ENCODE measurements around the gene SERGEF.

The SERGEF gene

DNA sequence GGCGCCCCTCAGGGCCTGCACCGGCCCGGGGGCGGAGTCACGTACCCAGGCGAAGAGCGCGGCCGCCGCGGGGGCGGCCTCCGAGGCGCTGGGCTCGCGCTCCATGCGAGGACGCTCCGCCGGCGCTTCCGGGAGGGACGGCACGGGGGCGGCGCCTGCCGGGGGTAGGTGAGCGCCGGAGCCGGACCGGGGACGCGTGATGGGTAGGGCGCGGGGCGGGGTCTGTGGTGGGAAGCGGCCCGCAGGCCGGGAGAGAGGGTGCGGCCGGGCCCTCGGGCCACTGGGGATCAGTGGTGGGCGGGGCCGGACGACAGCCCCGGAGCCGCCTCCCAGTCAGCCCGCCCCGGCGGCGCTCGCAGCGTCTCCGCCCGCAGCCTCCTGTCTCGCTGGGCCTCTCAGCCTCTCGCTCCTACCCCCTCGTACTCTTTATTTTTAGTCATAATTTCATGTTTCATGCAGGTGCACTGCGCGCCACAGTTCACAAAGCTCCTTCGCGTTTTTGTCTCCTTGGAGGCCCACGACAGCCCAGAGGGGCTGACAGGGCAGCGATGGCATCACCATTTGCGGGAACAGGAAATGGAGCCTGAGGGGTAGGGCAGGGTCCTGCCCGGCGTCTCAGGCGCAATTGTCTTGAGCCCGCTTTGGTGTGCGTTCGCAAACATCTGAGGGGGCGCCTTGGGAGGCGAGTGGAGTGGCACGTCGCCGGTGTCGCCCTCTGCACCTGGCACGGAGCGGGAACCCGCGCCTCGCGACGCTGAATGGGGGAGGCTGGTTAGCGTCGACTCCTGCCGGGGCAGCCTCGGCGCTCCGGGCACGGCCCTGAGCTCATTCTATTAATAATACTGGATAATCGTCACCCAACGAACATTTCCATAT, at the start of gene SERGEF:
SERGEF (minus strand) TSS at position 142 of the 876 bp plus-strand sequence; CDS start at position 105, 37 bp downstream.
- DNase-seq (ENCODE audit: low read depth), result peak; percentile 87

DNA sequence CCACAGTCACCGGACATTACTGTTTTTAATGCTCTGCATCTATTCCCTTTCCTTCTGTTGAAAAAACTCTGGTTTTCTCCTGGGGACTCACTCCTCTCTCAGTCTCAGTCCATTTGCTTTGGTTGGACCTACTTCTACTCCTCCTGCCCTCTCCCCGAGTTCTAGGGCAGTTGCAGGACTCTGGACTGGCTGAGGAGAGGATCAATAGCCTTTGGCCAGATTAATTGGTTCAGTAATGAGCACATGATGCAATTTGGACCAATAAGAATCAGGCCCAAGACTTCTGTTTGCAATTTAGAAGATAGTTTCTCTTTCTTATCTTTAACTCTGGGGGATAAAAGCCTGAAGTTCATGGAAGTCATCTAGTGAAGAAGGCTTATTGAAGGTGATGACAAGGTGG, 48.5 kb upstream of the SERGEF start:
- no peak for DNase-seq (ENCODE audit: low read depth)

DNA sequence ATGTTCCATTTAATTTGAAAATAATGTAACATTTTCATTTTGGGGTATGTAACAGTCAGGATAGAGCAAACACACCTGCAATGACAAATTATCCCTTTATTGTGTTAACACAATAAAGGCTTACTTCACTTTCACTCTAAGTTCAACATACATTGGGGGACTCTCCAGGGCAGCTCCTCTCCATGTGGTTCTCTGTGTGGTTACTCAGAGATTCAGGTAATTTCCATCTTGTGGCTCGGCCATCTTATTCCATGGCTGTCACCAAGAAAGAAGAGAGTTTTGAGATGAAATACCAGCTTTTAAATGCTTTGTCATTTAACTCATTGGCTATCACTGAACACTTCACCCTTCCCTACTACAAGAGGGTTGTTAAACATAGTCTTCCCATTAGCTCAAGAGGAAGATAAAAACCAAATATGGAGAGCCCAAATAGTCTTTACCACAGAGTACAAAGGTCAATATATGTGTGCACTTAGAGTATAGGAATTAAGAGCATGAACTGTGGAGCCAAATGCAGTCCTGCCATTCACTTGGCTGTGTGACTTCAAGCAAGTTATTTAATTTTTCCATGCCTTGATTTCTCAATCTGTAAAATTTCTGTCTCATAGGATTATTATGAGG, 43.8 kb upstream of the SERGEF start:
- DNase-seq (ENCODE audit: low read depth), result no peak

DNA sequence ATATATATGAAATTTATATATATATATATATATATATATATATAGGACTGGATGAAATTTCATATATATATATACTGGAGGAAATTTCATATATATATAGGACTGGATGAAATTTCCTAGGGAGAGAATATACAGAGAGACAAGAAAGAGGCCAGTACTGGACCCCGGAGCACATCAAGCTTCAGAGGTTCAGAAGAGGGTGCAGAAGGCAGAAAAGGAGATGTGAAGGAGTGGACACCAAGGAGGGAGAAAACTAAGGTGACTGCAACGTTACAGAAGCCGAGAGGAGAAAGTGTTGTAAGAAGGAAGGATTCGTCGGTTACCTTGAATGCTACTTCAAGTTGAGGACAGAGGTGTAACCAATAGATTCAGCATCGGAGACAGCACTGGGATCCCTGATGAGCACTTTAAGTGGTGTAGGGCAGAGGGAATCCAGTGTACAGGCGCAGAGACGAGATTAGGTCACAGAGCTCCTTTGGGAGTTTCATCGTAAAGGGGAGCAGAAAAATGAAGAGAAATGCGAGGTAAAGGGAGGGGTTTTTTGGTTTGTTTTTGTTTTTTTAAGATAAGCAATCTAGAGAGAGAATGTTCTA, 41.8 kb upstream of the SERGEF start:
- DNase-seq (ENCODE audit: low read depth), result no peak

DNA sequence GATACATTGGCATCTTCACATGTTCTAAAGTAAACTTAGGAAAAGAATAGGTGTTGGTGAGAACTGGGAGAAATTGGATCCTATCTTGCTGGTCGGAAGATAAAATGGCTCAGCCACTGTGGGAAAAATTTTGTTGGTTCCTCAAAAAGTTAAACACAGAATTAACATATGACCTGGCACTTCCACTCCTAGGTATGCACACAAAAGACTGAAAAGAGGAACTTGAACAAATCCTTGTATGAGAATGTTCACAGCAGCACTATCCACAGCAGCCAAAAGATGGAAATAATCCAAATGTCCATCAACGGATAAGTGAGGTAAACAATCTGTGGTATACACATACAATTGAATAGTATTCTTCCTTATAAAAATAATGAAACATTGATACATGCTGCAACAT, 38.0 kb upstream of the SERGEF start:
- DNase-seq (ENCODE audit: low read depth), result no peak

DNA sequence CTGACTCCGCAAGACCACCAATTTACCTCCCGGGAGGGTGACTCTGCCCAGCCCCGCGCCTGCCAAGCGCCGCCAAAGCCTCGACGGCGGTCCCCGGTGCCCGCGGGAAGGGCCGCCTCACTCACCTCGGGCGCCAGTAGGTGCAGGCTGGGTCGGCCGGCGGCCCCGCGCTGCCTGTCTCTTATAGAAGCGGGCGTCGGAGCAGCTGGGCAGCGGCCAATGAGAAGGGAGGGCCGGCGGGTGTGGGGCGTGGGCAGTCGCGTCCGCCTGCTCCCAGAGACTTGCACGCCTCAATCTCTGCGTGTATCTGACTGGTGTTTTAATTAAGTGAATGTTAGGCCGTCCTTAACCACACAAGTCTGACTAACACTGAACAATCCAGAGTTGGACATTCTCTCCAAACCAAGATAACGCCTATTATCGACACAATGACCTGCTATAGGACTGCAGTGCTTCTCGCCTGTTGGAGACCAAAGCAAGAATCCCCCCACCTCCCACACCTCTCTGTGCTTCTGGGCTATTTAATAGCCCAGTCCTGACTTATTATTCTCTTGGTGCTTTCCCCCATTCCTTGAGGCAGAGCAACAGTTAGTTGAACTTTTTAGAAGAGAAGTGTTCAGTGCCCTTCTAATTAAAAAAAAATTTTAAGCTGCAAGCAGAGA, 33.4 kb upstream of the SERGEF start, which contains the start of gene TPH1:
TPH1 (minus strand) TSS at position 154 of the 662 bp plus-strand sequence. CDS start 5,507 bp downstream, outside the sequence.
- DNase-seq (ENCODE audit: low read depth), result peak; percentile 60

DNA sequence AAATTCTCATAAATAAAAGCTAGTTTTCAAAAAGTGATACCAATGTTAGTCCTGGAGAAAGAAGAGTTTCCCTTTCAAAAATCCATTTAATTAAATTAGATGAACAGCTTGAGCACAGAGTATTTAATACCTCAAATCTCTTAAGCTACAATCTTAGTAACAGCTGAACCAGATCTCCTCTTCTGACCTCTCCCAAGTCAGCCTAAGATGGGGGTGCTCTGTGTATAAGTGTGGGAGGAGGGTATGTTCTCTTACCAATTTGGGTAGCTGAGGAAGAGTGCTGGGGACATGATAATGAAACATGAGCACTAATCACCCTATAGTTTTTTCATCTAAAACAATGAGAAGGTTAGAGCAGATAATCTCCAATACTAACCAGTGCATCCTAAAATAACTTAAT, 23.6 kb upstream of the SERGEF start:
- DNase-seq (ENCODE audit: low read depth), result no peak

DNA sequence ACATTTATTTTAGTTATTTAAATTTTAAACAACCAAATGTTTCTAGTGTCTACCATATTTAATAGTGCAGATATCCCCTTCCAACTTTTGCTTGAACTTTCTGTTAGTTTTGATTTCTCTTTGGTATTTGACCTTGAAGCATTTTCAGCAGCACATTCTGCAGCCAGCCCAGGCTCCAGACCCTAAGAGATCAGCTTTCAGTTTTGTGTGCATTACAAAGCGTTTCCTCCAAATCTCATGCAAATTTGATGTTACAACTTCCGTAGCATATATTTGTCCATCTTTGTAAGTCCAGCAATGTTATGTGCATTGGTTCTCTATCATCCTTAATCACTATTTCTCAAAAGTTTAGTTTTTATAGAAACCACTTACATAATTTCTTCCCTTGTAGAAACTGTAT, 14.6 kb upstream of the SERGEF start:
- peak; percentile 37 for DNase-seq (ENCODE audit: low read depth)

DNA sequence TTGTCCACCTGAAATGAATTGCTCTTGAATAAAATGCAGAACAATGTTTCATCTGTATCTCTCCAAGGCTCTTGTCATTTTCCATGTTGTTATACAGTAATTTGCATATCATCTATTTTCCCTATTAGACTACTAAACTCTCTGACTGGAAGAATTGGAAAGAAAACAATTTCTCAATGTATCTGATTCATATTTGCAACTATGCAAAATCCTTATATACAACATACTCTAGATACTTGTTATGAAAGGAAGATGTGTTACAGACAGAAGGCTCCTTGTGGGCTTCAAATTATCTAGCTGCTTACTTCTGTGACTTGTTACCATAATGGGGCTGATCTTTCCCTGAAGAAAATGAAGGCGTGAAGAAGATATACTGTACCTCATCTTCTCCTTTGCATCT, 9.6 kb upstream of the SERGEF start:
- no peak for DNase-seq (ENCODE audit: low read depth)

DNA sequence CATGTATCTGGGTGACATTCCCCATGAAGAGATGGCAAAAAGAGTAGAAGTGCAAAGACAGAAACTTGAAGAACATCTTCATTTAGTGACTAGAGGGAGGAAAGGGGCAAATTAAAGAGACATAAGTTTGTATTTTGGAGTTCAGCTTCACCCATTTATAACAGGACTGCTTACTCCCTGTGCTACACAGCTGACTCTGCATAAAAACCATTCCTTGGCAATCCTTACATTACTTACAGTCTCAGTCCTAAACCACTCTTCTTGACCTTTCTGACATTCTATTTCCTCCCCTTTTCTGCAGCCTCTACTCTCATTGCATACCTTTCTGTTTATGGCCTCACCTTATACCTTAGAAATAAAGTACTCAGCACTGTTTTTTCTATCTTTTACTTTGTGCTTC, 6.8 kb upstream of the SERGEF start:
- no peak for DNase-seq (ENCODE audit: low read depth)

DNA sequence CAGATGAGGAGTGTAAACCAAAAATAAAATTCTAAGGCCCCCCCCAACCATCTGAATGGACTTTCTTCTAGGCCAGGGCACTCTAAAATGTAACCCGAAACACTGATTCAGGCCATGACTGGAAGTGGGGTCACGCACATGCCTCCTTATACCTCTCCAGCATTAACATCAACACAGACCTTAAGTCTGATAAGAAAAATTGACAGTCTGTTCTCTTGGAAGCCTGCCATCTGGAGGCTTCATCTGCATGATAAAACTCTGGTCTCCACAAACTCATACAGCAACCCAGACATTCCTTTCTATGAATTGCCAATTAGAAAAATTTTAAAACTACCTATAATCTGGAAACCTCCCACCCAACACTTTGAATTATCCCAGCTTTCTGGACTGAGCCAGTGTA, 3.9 kb upstream of the SERGEF start:
- peak; percentile 30 for DNase-seq (ENCODE audit: low read depth)

DNA sequence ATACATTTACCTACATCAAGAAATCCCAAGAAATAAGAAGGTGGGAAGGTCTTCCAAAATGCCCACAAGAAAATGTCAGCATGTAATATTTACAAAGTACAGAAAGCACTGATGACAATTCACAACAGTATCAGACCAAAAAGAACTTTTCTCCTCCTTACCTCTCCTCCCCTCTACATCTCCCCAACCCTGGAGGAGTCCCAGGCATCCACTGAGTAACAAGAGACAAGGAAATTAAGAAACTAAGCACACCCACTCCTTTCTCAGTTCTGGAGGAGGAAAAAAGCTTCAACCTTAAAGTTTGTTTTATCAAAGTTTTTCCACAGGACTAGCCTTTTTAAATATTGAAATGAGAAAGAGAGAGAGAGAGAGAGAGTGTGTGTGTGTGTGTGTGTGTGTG, 2.0 kb upstream of the SERGEF start:
- DNase-seq (ENCODE audit: low read depth), result no peak

DNA sequence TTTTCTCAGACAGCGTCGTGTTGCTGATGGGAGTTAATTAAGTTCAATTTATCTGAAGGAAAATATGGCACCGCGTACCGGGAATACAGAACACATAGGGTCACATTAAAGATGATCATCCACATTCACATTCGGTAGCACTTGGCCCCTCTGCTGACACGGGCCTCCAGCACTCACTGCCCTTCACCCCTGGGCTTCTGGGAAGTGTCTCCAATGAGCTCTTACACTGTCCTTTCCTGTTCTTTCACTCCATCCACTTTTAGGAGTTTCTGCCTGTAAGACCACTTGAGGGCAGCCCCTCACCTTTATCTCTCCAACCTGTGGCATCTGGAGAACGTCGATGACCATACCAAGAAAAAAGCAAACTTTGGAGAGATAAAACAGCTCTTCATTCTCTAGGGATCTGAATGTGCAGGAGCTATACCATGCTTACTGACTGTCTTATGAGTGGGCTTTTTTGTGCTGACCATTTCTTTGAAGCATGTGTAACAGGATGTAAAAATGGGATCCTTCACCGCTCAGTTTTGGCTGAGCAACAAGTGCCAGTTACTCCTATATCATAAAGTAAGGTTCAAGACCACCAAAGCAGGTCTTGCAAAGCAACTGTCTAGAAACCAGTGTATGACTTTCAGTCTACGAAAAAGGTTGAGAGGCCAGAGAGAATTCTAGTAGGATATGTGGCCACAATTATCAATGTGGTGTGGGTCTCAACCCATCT, 1.1 kb upstream of the SERGEF start:
- no peak for DNase-seq (ENCODE audit: low read depth)

DNA sequence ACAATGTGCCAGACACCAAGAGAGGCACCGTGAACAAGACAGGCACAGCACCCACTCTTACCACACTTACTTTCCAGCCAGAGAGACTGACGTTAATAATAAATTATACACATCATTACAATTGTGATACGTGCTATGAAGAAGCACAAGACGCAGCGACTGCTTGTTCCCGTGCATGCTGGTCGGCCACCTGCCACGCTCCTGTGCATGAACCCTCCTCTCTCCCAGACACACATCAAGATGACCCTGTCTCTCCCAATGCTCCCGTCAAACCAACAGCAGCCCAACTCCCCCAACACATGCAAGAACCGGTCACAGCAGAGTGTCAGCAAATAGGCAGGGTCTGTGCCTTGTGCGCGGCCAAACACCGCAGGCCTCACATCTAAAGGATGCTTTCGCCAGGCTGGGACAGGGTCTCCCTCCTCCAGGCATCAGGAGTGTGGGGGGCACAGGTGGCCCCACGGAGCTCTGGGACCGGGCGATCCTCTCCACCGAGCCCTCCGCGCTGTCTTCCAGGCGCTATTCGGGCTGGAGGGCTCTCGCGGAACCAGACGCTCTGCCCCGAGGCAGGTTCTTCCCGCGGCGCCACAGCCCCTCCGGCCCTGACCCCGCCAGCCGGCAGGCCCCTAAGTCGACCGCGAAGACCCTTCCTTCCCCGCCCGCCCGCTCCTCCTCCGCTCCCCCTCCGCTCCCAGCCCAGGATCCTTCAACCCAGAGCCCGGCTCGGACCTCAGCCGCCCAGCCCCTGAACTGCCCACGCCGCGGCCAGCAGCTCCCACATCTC, 533 bp downstream of the SERGEF start:
- DNase-seq (ENCODE audit: low read depth), result peak; percentile 30

DNA sequence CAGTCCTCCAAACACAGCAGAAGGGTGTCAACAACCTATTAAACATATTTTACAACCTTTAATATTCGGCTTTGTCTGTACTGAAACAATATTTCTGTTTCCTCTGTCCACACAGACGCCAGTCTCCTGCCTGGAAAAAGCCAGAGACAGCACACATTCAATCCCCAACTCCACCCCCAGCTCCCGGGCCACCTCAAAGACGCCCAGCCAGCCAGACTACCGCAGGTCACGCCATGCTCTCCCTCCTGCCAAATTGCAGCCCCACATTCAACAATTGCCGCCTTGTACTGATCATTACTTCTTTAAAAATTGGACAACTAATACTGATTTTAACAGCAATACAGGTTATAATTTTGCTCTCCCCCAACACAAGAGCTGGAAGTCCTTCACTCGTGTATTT, 1.2 kb downstream of the SERGEF start:
- no peak for DNase-seq (ENCODE audit: low read depth)

DNA sequence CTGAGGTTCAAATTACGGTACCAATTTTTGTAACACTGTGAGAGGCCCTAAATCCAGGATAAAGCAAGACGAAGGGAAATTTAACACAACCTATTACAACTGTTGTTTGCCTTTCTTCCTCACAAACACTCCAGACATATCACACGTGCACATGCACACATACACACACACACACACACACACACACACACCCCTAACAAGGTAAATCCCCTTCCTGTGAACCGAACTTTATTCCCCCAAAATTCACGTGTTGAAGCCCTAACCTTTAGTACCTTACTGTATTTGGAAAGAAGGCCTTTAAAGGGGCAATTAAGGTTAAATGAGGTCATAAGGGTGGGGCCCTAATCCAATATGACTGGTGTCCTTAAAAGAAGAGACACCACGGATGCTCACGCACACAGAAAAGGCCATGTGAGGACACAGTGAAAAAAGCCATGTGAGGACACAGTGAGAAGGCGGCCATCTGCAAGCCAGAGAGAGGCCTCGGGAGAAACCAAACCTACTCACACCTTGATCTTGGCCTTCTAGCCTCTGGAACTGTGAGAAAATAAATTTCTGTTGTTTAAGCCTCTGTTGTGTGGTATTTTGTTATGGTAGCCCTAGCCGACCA, 1.8 kb downstream of the SERGEF start:
- DNase-seq (ENCODE audit: low read depth), result no peak

DNA sequence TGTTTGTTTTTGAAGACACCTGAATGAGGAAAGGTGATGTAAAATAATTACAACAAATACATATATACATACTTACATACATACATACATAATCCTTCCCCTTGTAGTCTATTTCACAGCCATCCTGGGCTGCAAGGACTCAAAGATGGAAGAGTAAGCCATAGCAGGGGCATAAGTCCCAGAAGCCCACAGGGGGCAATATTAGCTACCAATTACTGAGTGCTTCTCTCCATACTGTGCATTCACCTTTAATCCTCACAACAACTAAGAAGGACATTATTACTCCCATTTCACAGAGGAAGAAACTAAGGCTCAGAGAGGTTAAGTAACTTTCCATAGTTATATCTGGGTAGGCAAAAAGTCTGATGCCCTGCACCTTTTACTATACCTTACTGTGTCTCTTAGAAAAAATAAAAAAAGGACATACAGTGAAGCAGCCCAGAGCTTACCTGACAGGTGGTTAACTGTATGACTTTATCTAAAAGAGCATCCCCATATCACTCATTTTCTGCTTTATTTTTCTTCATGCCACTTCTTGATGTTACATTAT, 2.7 kb downstream of the SERGEF start:
- DNase-seq (ENCODE audit: low read depth), result no peak

DNA sequence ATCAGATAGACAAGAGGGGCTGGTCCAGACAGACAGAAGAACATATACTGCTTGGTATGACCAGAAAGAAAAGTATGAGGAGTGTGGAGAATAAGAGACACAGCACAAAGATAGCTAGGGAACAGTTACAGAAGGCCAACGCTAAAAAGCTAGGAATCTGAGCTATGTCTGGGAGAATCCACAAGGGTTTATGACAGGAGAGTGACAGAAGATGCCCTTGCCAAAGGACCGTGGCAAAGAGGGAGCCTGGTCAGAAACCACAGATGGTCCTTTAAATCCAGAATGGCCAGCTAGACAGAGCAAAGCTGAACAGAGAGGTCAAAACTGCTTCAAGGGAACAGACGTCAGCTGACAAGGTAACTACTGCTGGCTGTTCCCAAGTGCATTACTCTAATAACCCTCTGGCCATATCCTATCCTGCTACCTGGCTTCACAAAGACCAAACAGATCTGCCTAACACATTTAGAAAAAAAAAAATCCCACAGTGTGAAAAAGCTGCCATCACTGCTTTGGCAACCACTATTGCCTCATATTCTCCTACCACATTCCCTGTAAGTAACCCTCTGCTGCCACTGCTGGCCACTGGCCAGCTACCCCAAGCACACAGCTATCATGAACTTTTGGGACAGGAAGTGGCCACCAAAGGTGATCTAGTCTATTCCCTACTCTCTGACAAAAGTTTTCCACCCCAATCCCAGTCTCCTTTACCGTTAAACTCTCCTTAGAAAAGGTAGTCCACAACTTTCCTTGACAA, 7.3 kb downstream of the SERGEF start:
- DNase-seq (ENCODE audit: low read depth), result no peak

DNA sequence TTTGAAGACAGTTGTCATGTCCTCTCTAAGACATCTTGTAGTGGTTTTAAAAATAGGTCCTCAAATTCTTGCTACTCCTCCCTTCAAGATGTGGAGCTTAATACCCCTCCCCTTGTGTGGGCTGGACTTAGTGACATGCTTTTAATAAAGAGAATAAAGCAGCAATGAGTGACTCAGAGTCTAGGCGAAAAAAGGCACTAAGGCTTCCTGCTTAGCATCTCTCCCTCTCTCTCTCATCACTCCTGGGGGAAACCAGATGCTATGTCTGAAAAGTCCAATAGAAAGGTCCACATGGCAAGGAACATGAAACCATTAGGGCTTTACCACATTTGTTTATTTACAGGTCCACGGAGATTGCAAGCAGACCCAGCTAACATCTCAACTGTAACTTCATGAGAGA, 11.7 kb downstream of the SERGEF start:
- peak; percentile 30 for DNase-seq (ENCODE audit: low read depth)

DNA sequence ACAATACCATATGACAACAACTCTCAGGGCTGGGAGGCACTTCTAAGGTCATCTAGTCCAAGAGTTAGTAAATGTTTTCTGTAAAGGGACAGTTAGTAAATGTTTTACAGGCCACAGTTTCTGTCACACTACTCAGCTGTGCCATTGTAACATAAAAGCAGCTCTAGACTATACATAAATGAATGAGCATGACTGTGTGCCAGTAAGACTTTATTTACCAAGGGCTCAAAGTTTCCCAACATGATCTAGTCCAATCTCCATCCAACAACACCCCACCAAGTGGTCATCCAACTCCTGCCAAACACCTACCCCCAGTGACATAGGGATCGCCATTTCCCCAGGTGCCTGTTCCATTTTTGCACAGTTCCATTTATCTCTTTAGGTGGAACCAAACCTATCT, 12.1 kb downstream of the SERGEF start:
- no peak for DNase-seq (ENCODE audit: low read depth)
